K562 (cell line): ENCODE measurements around the gene TAS2R40. TPM values are rescaled to one million over a fixed set of nuclear protein-coding genes. Genes with fewer than 3 reads are reported as not detected.

ENCODE experiments used
- ATAC-seq: fragments of 200-7000 bp; cut with Tn5 transposase; 3 replicates; pipeline ENCODE4 v1.9.1; 2020; ENCODE audit warnings: moderate library complexity
- BruUV-seq: library from RNA; stranded (reverse); fragments of 400-500 nt; replicated peaks from 2 replicates; lab custom pipeline; 2021; lab: Mats Ljungman, UMichigan
- CTCF ChIA-PET: fragments of 300-600 bp; formaldehyde crosslinking; extraction: SDS; loops from one replicate; lab custom pipeline; 2021; ENCODE audit warnings: low intra/inter-chr PET ratio; lab: Yijun Ruan, JAX
- POLR2A ChIA-PET: fragments of 300-600, 350-650 bp; sonication (Branson Sonifier 250); formaldehyde crosslinking; extraction: SDS; loops from one replicate; lab custom pipeline; 2021; ENCODE audit warnings: antibody characterized with exemption, inconsistent platforms; lab: Yijun Ruan, JAX
- DNase-seq, 4 experiments: peaks; one replicate each; pipeline versions ENCODE4 v3.0.0 to v3.0.0-alpha.2; 2011 to 2018; ENCODE audit warnings: low spot score in 3 of 4, mixed read lengths in 3 of 4; ENCODE audit errors: extremely low read depth in 1 of 4
- FAIRE-seq: peaks from 2 replicates; lab custom pipeline; 2011; peaks lifted over from hg19 to GRCh38; lab: Jason Lieb, UNC
- H2AFZ ChIP-seq: 2 replicates; pipeline ENCODE4 v1.6.0; 2011; ENCODE audit warnings: low read depth, low read length, control low read depth, inconsistent platforms
- H3K27ac ChIP-seq: fragments of 200-600 bp; 3 replicates; pipeline ENCODE4 v1.8.0; 2011; ENCODE audit warnings: low read depth, mild to moderate bottlenecking, control low read depth, inconsistent platforms, low read length, moderate library complexity, mixed read lengths; ENCODE audit errors: extremely low read depth
- H3K27me3 ChIP-seq, 2 experiments: fragments of 300-600 bp in 1 of 2; 2 replicates in 1 of 2; 3 replicates in 1 of 2; pipeline versions ENCODE4 v1.6.0 to v1.8.0; 2011; ENCODE audit warnings: inconsistent platforms in 2 of 2, low read length in 2 of 2, mild to moderate bottlenecking in 1 of 2, mixed read lengths in 1 of 2, moderate library complexity in 1 of 2; ENCODE audit not compliant: control insufficient read depth in 2 of 2, insufficient read depth in 2 of 2
- H3K36me3 ChIP-seq: fragments of 300-600 bp; 3 replicates; pipeline ENCODE4 v1.8.0; 2011; ENCODE audit warnings: mild to moderate bottlenecking, low read length, inconsistent platforms; ENCODE audit not compliant: control insufficient read depth, insufficient read depth
- H3K4me1 ChIP-seq, 2 experiments: fragments of 200-600 bp in 1 of 2; replicated peaks in 1 of 2; 2 replicates in 1 of 2; 3 replicates in 1 of 2; pipeline versions ENCODE4 v1.5.1 to v1.8.0; 2011; ENCODE audit warnings: inconsistent platforms in 2 of 2, low read length in 2 of 2, mild to moderate bottlenecking in 1 of 2, mixed read lengths in 1 of 2, moderate library complexity in 1 of 2; ENCODE audit not compliant: control insufficient read depth in 2 of 2, insufficient read depth in 2 of 2
- H3K4me2 ChIP-seq: 2 replicates; pipeline ENCODE4 v1.6.1; 2011; ENCODE audit warnings: low read length, control low read depth, inconsistent platforms, mixed read lengths; ENCODE audit not compliant: insufficient read depth
- H3K4me3 ChIP-seq: fragments of 200-600 bp; sonication (generic), shearing (Covaris generic); 2 replicates; pipeline ENCODE4 v1.5.1; 2016; ENCODE audit warnings: control low read depth, inconsistent platforms
- H3K79me2 ChIP-seq: fragments of 200-600 bp; 3 replicates; pipeline ENCODE4 v1.8.0; 2011; ENCODE audit warnings: low read length, inconsistent platforms; ENCODE audit not compliant: control insufficient read depth, insufficient read depth
- H3K9ac ChIP-seq, 2 experiments: 2 replicates each; pipeline versions ENCODE4 v1.6.0 to v1.6.1; 2011; ENCODE audit warnings: low read depth in 2 of 2, low read length in 2 of 2, control low read depth in 1 of 2, inconsistent platforms in 1 of 2, mild to moderate bottlenecking in 1 of 2, mixed read lengths in 1 of 2; ENCODE audit not compliant: insufficient read depth in 1 of 2
- H3K9me1 ChIP-seq: one replicate; pipeline ENCODE4 v1.6.0; 2011; ENCODE audit warnings: inconsistent platforms, mild to moderate bottlenecking, low read length, moderate library complexity; ENCODE audit not compliant: control insufficient read depth, insufficient read depth
- H3K9me3 ChIP-seq: replicated peaks from 2 replicates; pipeline ENCODE4 v1.5.1; 2011; ENCODE audit warnings: low read depth, low read length, inconsistent platforms; ENCODE audit not compliant: control insufficient read depth, insufficient read depth
- H4K20me1 ChIP-seq: replicated peaks from 2 replicates; pipeline ENCODE4 v1.6.1; 2011; ENCODE audit warnings: low read length, inconsistent platforms, mixed read lengths; ENCODE audit not compliant: control insufficient read depth, insufficient read depth
- CBX8 ChIP-seq: fragments of 200-600 bp; sonication (generic); IDR thresholded peaks from 2 replicates; pipeline ENCODE4 v1.6.1; 2012; ENCODE audit warnings: borderline replicate concordance, mixed run types, low read depth, mild to moderate bottlenecking, moderate library complexity, mixed read lengths, low read length, control low read depth, inconsistent platforms; ENCODE audit not compliant: poor library complexity, severe bottlenecking; ENCODE audit errors: extremely low read depth
- ETV6 ChIP-seq, 3 experiments: fragments of 150-350 bp in 1 of 3; sonication (generic) in 1 of 3; formaldehyde crosslinking in 1 of 3; IDR thresholded peaks; 2 replicates each; pipeline versions ENCODE4 v1.6.1 to v1.8.0; 2014 to 2022; ENCODE audit warnings: borderline replicate concordance in 2 of 3, low read depth in 2 of 3, antibody characterized with exemption in 1 of 3, low read length in 1 of 3, mild to moderate bottlenecking in 1 of 3, missing genetic modification reagents in 1 of 3
- GTF2F1 ChIP-seq: IDR thresholded peaks from 2 replicates; pipeline ENCODE4 v1.6.1; 2011; ENCODE audit warnings: low read depth, low read length, improper control_type of control experiment
- KLF13 ChIP-seq: fragments of 450-650 bp; IDR thresholded peaks from 2 replicates; pipeline ENCODE4 v1.6.1; 2016; ENCODE audit warnings: missing genetic modification characterization, low read depth, mild to moderate bottlenecking, missing compliant biosample characterization, moderate library complexity, borderline replicate concordance
- NCOA2 ChIP-seq, 2 experiments: fragments of 450-650 bp; IDR thresholded peaks; 2 replicates each; pipeline ENCODE4 v1.6.1; 2018; ENCODE audit warnings: mild to moderate bottlenecking in 2 of 2, moderate library complexity in 1 of 2; ENCODE audit not compliant: partially characterized antibody in 2 of 2
- NONO ChIP-seq, 2 experiments: fragments of 200-400 bp in 1 of 2; fragments of 450-650 bp in 1 of 2; formaldehyde crosslinking in 1 of 2; IDR thresholded peaks; 2 replicates each; pipeline ENCODE4 v1.6.1; 2017; ENCODE audit warnings: low read depth in 2 of 2, mild to moderate bottlenecking in 2 of 2, moderate library complexity in 2 of 2, low read length in 1 of 2
- RBM34 ChIP-seq: fragments of 200-400 bp; formaldehyde crosslinking; IDR thresholded peaks from 2 replicates; pipeline ENCODE4 v1.6.1; 2018; ENCODE audit warnings: low read length, borderline replicate concordance; ENCODE audit not compliant: insufficient read depth
- RBM39 ChIP-seq: fragments of 200-400 bp; formaldehyde crosslinking; optimal IDR thresholded peaks from 2 replicates; pipeline ENCODE3; 2018; ENCODE audit warnings: low read depth, low read length
- STAT5A ChIP-seq: IDR thresholded peaks from 2 replicates; pipeline ENCODE4 v1.6.1; 2012; ENCODE audit warnings: low read length, inconsistent platforms, borderline replicate concordance
- ZBTB8A ChIP-seq: fragments of 450-650 bp; IDR thresholded peaks from 2 replicates; pipeline ENCODE4 v1.6.1; 2018; ENCODE audit warnings: mild to moderate bottlenecking, moderate library complexity; ENCODE audit not compliant: partially characterized antibody
- ZNF174 ChIP-seq: fragments of 250-450 bp; sonication (Bioruptor Pico); IDR thresholded peaks from 2 replicates; pipeline ENCODE4 v1.4.0; 2020; ENCODE audit warnings: mild to moderate bottlenecking
- ZNF668 ChIP-seq: fragments of 250-450 bp; sonication (Bioruptor Pico); IDR thresholded peaks from 2 replicates; pipeline ENCODE4 v1.8.0; 2022; ENCODE audit warnings: mild to moderate bottlenecking, inconsistent platforms
- ZNF699 ChIP-seq: fragments of 250-450 bp; sonication (Bioruptor Pico); IDR thresholded peaks from 2 replicates; pipeline ENCODE4 v1.8.0; 2021; ENCODE audit warnings: mild to moderate bottlenecking, moderate library complexity; ENCODE audit not compliant: insufficient replicate concordance
- ZNF707 ChIP-seq: fragments of 250-450 bp; sonication (Bioruptor Pico); conservative IDR thresholded peaks from 2 replicates; pipeline ENCODE4 v1.8.0; 2022; ENCODE audit warnings: inconsistent platforms, mild to moderate bottlenecking, moderate library complexity
- ZNF79 ChIP-seq: fragments of 250-450 bp; sonication (Bioruptor Pico); IDR thresholded peaks from 2 replicates; pipeline ENCODE4 v1.4.0; 2020; ENCODE audit warnings: low read depth, mild to moderate bottlenecking, moderate library complexity
- WGBS: fragments of 100-300 bp; shearing (Covaris generic); methylation state at CpG from one replicate; pipeline ENCODE4 v1.1.6; 2016; ENCODE audit warnings: low coverage, mixed read lengths; ENCODE audit not compliant: insufficient coverage; ENCODE audit errors: missing lambda C conversion rate; 5-methylcytosine and 5-hydroxymethylcytosine counted together
- in situ Hi-C: fragments of 300-500 bp; cut with MboI; formaldehyde crosslinking; loops from 4 replicates; pipeline ENCODE4 v1.15.0; 2018; ENCODE audit warnings: inconsistent platforms, mixed read lengths
- intact Hi-C: fragments of 100-400 bp; cut with micrococcal nuclease; formaldehyde crosslinking; loops from 2 replicates; pipeline ENCODE4 v1.14.2; 2022
- polyA plus RNA-seq, 8 experiments: library from polyadenylated mRNA; depleted of rRNA in 4 of 8; stranded (reverse) in 5 of 8; unstranded in 3 of 8; fragments of >200 nt; fragmentation: Nextera tagmentation in 2 of 8; fragmentation: Illumina TruSeq in 1 of 8; extraction: Ambion mirVana in 2 of 8; extraction: Trizol in 1 of 8; gene quantifications; 2 replicates each; pipeline versions ENCODE4 v1.2.1 to v1.2.3, GENCODE V29; 2011 to 2014; ENCODE audit warnings: inconsistent platforms in 1 of 8, missing spikeins in 1 of 8
- total RNA-seq, 7 experiments: library from RNA; depleted of rRNA in 6 of 7; stranded (reverse); fragments of >200 nt in 6 of 7; fragmentation: Illumina TruSeq in 2 of 7; extraction: Trizol in 2 of 7; gene quantifications; 2 replicates each; pipeline versions ENCODE4 v1.2.1 to v1.2.3, GENCODE V29; 2011 to 2021; ENCODE audit warnings: low replicate concordance in 1 of 7
- TF ChIP-seq, protein P1 (sequence below), 2 experiments: fragments of 450-650 bp in 1 of 2; sonication (generic) in 1 of 2; formaldehyde crosslinking; conservative IDR thresholded peaks; 2 replicates each; pipeline versions ENCODE4 v1.4.0 to v1.8.1; 2020 to 2022; ENCODE audit warnings: mild to moderate bottlenecking in 1 of 2, missing genetic modification reagents in 1 of 2
- TF ChIP-seq, protein P2 (sequence below): fragments of 250-450 bp; sonication (Bioruptor Pico); IDR thresholded peaks from 2 replicates; pipeline ENCODE4 v1.8.0; 2021; ENCODE audit warnings: mild to moderate bottlenecking, moderate library complexity
- TF ChIP-seq, protein P3 (sequence below): fragments of 450-650 bp; IDR thresholded peaks from 2 replicates; pipeline ENCODE4 v1.6.1; 2016; ENCODE audit warnings: missing biosample characterization, missing genetic modification characterization

The TAS2R40 gene
- total and polyA plus RNA-seq, 9 of the 15 experiments (the other 6 are each of a cell fraction or from before 2014, with no cell fraction given): not detected

DNA sequence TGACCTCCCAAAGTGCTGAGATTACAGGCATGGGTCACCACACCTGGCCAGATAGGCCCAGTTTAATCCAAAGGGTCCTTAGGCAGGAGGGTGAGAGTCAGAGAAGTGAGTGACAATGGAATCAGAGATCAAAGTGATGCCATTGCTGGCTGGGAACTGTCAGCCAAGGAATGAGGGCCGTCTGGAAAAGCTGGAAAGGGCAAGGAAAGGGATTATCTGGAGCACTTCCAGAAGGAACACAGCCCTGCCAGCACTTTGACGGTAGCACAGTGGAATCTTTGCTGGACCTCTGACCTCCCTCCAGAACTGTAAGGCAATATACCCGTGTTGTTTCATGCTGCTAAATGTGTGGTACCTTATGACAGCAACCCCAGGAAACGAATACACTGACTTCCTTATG lies 11.3 kb upstream of the TAS2R40 start:
- FAIRE-seq (no peak), DNase-seq (no peak)
- Histone ChIP-seq H4K20me1 (no peaks in the 10 kb centered on the region), H3K9ac (no peak overlapping the region), H2AFZ (no peak overlapping the region), H3K9me3 (no peaks in the 10 kb centered on the region), H3K36me3 (no peaks in the 10 kb centered on the region), H3K79me2 (no peaks in the 10 kb centered on the region), H3K27ac (no peak overlapping the region)
- WGBS: 0% methylated on average over 4 of the region's 4 CpGs
- intact Hi-C loops: loop anchor here (10.0 kb wide), 2 partner anchors 326 to 576 kb away; partner anchors contain the start of gene TRPV6
- BruUV-seq: no TSS peak
- CTCF ChIA-PET: interaction anchor here (6.6 kb wide), 1 partner anchor 204 kb away, joined by 222 read pairs; no protein-coding TSS in a partner anchor
- TF ChIP-seq GTF2F1 (no peak), CBX8 (no peak), ZNF174 (CRISPR knock-in tag) (no peak), ZNF707 (CRISPR knock-in tag) (no peak), STAT5A (no peak), KLF13 (tag) (no peak), ZBTB8A (no peak), NCOA2 (IDR thresholded peaks at IDR 0.05; ENCODE audit: partially characterized antibody in 2 of 2) (no peak), RBM34 (no peak), RBM39 (no peak), ZNF79 (CRISPR knock-in tag) (no peak), ZNF668 (CRISPR knock-in tag) (no peak), ZNF699 (no peak), ETV6 (IDR thresholded peaks at IDR 0.05; ENCODE audit: borderline replicate concordance in 1 of 2, low read depth in 2 of 2, low read length in 1 of 2) (no peak), ETV6 (CRISPR knock-in tag; IDR thresholded peaks at IDR 0.05; ENCODE audit: borderline replicate concordance) (no peak), NONO (IDR thresholded peaks at IDR 0.05; ENCODE audit: low read depth in 2 of 2, low read length in 1 of 2) (no peak)
- TF ChIP-seq, protein P1, sequence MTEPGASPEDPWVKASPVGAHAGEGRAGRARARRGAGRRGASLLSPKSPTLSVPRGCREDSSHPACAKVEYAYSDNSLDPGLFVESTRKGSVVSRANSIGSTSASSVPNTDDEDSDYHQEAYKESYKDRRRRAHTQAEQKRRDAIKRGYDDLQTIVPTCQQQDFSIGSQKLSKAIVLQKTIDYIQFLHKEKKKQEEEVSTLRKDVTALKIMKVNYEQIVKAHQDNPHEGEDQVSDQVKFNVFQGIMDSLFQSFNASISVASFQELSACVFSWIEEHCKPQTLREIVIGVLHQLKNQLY (CRISPR knock-in tag; conservative IDR thresholded peaks at IDR 0.05): no peak
- TF ChIP-seq, protein P2, sequence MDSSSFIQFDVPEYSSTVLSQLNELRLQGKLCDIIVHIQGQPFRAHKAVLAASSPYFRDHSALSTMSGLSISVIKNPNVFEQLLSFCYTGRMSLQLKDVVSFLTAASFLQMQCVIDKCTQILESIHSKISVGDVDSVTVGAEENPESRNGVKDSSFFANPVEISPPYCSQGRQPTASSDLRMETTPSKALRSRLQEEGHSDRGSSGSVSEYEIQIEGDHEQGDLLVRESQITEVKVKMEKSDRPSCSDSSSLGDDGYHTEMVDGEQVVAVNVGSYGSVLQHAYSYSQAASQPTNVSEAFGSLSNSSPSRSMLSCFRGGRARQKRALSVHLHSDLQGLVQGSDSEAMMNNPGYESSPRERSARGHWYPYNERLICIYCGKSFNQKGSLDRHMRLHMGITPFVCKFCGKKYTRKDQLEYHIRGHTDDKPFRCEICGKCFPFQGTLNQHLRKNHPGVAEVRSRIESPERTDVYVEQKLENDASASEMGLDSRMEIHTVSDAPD (CRISPR knock-in tag): no peak
- TF ChIP-seq, protein P3, sequence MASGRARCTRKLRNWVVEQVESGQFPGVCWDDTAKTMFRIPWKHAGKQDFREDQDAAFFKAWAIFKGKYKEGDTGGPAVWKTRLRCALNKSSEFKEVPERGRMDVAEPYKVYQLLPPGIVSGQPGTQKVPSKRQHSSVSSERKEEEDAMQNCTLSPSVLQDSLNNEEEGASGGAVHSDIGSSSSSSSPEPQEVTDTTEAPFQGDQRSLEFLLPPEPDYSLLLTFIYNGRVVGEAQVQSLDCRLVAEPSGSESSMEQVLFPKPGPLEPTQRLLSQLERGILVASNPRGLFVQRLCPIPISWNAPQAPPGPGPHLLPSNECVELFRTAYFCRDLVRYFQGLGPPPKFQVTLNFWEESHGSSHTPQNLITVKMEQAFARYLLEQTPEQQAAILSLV: no peak
- TF ChIP-seq, all 486 proteins: peak for 0
- in situ Hi-C loops: loop anchor here (5.0 kb wide), 2 partner anchors 198 to 333 kb away; no protein-coding TSS in a partner anchor
- no peaks in the 10 kb centered on the region for H3K9me1 ChIP-seq
- peaks cover 4 to 27% of the 10 kb centered on the region in 2 experiments; a peak in 3 of 5 replicates for H3K27me3 ChIP-seq
- no peaks in the 10 kb centered on the region for H3K4me1 ChIP-seq
- no peak for ATAC-seq
- POLR2A ChIA-PET: no interaction called here
- no peak overlapping the region for H3K4me2 ChIP-seq
- no peak overlapping the region for H3K4me3 ChIP-seq
